Stimulated activated CD8-positive, alpha-beta memory T cell treated with anti-CD3 and anti-CD28 coated beads, Interleukin-15, amount 100 ng/mL, for 24 hours (primary cell): Measurements from ENCODE around the gene TTLL12.

ENCODE experiments used
- DNase-seq: peaks from one replicate; pipeline ENCODE4 v3.0.0-alpha.2; 2020; ENCODE audit warnings: low read depth

Gene TTLL12

DNA sequence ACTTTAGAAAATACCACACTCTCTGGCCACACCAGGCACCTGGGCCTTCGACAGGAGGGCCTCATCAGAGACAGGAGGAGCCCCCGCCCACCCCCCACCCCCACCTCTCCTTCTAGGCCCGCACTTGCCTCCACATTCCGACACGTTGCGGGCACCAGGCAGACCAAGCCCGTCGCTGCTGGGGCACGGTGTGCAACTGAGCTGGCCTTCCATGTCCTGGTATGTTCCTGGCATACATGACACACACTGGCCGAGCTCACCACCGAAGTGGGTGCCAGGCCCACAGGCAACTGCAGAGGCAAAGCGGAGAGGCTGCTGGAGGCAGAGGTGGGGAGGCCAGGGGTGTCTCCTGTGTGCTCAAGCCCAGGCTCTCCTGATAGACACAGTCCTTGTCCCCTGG, 27.0 kb upstream of the TTLL12 start:
- no peak for DNase-seq

DNA sequence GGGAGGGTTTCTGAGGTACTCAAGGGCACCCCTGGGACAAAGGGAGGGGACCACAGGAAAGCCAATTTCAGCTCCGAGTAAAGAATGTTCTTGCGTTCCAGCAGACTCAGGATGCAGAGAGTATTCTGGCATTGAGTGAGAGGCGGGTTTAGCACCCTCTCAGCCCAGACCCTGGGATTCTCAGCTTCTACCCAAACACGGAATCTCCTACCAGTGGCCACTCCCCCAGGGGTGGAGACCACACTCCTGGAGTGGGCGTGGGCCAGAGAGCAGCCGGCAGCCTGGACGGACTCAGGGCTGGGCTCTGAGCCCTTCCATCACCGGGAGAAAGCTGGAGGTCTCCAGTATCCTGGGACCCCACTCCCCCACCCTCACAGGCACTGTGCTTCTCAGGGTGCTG, 26.1 kb upstream of the TTLL12 start:
- DNase-seq, result no peak

DNA sequence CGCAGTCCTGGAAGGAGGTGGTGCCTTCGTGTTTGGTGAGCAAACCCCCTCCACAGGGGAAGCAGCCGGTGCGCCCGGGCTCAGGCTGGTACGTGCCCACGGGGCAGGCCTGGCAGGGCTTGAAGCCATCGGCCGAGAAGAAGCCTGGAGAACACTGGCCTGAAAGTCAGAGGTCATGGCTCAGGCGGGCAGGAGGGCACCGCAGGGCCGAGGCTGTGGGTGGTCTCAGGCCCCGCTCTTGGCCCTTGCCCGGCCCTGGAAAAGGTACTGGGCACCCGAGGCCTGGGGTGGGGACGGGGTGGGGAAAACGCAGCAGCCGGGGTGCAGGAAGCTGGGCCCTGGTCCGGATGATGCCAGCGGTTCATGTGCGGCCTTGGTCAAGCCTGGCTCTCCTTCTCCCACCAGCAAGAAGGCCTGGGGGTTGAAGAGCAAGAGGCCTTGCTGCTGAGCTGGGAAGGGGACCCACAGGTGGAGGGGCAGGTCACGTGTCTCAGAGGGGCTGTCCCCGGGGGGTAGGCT, 25.6 kb upstream of the TTLL12 start:
- DNase-seq, result no peak

DNA sequence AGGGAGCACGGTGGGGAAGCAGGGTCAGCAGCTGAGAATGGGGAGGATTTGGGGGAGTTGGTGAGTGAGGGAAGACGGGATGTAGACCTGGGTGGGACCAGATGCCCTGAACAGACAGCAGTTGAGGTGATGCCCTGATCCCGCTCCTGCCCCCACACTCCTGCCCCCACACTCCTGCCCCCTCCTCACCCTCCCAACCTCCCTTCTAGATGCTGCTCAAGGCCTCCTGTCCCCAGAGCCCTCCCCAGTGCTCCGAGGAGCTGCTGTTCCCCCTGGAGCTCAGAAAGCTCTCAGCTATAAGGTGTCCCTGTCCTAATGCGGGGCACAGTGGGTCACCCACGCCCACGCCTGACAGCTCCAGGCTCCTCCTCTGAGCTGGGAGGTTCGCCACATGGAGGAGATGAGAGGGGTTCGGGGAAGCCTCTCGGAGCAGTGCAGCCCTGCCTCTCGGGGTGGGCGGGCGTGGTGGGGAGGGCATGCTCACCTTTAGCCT, 25.1 kb upstream of the TTLL12 start:
- no peak for DNase-seq

DNA sequence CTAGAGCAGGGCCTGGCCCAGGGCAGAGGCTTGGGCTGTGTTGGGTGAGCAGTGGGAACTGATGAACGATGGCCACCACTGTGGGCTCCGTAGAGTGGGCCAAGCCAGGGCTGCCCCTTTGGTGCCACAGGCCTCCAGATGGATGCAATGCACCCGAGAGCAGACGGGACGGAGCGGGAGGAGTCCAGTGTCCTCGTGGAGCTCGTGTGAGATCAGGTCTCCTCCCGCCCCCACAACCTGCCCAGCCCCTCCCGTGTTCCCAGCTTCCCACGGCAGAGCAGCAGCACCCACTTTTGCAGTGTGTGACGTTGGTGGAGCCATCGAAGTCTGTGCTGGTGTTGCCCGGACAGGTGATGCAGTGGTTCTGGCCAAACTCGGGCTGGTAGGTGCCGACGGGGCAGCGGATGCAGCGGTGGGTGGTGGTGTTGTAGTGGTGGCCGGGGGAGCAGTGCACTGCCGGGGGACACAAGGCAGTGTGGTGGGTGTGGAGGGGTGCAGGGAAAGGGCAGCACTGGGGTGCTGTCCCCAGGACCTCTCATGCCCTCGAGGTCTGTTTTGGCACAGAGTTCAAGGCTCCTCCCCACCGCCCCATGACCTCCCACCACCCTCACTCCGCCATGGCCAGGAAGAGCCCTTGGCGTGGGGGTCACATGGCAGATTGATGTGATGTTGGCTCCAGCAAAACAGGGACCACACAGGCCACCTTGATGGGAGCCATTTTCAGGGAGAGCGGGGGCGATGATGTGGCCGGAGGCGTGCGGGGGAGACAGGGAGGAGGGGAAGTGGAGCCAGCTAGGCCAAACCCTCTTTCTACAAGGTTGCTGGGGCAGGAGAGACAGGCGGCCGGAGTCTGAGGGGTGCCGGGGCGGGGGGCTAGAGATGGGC, 23.9 kb upstream of the TTLL12 start:
- DNase-seq, result no peak

DNA sequence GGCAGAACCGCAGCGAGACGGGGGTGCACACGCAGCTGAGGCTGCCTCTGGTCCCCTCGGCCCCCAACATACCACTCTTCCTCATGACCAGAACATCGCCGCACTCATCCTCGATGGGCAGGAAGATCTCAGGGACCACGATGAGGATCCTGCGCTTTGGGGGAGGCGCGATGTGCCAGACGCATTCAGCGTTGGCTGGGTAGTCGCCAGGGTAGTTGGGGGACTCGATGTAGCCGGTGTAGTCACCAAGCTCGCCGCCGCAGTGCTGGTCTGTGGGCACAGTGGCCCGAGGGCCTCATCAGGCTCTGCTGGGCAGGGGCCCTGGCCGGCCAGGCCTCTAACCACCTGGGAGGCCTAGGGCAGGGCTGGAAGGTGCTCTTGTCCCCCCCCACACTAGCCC, 23.0 kb upstream of the TTLL12 start:
- DNase-seq, result no peak

DNA sequence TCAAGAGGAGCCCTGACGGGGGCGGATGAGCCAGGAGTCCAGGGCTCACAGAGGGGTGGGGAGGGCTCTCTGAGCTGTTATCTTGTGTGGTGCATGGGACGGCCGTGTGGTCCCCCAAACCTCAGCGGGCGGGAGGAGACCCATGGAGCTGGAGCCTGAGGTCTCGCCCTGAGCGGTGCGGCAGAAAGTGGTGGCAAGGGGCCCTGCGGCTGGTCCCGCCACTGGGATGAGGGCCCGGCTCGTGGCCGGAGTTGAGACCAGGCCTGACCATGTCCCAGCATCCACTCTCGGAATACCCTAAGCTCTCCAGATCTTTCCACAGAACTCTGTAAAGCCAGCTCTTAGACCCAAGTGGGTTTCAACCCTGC, 22.6 kb upstream of the TTLL12 start:
- no peak for DNase-seq

DNA sequence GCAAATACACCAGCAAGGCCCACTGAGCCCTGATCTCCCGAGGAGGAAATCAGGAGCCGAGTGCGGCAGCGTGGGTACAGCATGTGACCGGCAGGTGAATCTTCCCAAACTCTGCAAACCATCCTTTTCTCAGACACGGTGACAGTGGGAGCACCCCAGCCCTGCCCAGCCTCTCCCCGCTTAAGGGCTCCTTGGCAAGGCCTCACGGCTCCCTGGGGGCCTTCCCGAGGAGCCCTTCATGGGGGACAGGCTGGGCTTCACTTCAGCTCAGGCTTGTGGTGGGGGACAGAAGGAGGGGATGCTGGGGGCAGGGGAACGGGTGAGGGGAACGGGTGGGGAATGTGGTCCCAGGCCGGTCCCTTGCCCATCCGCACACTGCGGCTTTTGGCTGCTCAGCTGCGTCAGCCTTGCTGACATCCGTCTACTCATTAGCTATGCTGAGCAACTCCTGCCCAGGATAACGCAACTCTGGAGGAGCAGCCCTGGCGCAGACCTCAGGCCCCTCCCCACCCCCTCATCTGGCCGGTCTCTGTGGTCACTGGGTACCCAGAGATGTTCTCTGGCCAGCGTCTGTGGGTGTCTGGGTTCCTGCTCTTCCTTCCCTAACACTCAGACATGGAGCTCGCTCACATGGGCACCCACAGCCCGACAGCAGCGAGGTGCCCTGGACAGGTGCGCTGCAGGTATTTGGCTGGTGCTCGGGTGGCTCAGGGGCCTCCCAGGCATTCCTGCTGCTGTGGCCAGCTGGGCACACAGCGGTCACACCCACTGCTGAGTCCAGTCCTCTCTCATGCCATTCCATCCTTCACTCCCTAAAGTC, 22.0 kb upstream of the TTLL12 start:
- DNase-seq, result no peak

DNA sequence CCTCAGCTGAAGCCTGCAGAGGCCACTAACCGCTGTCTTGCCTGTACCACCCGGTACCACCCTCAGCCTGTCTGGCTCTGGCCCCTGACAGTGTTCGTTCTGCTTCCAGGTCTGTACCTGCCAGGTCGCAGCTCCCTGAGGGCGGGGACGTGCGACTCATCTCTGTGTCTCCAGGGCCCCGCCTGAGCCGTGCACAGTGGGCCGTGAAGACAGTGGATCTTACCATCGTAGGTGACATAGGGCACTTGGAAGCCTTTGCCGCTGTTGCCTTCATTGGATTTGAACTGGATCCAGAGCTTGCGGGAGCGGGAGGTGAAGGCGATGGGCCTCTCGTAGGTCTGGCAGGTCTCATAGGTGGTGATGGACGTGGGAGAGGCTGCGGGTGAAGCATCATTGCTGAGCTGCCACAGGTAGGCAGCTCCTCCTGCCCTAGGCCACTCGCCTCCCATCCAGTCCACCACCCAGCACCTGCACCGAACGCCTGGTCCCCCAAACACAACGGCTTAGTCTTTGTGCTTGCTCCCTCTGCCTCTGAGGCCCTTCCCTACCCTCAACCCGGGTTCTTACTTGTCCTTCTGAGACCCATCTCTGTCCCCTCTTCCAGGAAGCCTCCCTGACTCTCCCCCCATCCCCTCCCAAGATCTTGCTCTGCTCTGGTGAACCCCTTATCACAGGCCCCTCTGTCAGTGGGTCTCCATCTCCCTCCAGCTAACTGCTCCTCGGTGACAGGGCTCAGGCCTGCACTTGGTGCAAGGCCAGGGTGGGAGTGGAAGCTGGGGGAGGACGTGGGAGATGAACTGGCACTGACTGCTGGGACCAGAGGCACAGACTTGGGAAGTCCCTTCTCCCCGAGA, 21.1 kb upstream of the TTLL12 start:
- DNase-seq, result no peak

DNA sequence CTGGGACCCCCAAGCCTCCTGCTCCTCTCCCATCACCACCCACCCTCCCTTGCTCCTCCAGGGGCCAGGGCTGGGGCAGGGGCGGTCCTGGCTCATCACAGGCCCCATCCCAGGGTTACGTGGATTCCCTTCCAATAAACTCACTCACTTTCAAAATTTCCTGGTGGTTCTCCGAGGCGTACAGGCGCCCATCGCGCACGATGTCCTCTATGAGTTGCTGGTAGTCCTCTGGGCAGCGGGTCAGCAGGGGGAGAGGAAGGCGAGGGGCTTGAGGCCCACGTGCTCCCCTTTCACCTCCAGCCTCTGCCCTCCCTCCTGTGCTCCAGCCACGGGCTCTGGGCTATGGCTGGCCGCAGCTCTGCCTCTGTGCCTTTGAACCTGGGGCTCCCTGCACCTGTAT, 20.5 kb upstream of the TTLL12 start:
- no peak for DNase-seq

DNA sequence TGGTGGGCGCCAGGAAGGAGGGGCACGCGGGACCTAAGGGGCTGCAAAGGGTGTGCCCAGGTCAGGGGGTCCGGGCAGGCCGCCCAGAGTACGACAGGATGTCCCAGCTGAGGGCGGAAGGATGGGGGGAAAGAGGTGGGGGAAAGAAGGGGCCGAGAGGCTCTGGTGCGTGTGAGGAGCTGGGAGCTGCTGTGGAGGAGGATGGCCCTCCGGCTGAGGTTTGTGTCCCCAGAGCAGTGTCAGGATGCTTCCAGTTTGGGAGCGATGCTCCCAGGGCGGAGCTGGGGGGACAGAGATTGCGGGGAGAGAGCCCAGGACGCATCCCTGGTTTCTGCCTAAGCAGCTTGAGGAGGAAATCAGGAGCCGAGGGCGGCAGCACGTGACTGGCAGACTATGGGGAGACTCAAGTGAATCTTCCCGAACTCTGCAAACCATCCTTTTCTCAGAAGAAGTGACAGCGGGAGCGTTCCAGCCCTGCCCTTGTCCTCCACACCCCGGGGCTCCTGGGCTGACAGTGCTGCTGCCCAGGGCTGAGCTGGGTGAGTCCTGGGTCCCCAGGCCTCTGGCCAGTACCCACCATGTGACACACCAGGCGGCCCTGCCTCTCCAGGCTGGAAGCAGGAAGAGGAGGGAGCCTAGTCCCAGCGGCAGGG, 19.7 kb upstream of the TTLL12 start:
- DNase-seq, result no peak

DNA sequence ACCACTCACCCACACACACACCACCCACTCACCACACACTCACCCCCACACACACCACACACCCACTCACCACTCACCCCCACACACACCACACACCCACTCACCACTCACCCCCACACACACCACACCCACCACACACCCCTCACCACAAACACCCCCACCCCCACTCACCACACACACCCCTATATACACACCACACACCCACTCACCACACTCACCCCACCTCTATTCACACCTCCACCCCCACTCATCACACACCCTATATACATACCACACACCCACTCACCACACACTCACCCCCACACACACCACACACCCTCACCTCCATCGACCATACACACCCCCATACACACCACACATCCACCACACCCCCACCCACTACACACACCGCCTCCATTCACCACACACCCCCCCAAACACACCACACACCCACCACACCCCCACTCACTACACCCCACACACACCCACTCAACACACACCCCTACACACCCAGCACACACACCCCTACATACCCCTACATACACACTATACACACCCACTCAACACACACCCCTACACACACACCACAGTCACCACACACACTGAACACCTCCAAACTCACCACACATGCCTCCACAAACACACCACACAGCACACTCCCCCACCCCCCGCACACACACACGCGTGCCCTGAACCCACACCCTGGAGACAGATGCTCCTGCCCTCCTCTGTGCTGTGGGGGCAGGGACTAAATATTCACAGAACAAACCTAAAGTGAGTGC, 19.0 kb upstream of the TTLL12 start:
- no peak for DNase-seq

DNA sequence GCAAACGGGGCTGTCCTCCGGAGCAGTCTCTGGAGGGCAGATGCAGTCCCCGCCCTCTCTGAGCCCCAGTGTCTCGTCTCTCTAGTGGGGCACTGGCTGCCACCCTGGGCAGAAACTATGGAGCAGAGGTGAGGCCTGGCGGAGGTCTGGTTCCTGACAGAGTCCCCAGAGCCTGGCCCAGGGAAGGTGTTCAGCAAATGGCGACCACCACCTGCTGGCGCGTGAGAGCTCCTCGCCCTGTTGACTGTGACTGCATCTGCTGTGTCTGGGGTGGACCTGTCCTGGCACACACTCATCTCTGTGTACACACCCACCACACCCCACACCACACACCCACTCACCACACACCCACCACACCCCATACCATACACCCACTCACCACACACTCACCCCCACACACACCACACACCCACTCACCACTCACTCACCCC, 18.3 kb upstream of the TTLL12 start:
- DNase-seq, result no peak

DNA sequence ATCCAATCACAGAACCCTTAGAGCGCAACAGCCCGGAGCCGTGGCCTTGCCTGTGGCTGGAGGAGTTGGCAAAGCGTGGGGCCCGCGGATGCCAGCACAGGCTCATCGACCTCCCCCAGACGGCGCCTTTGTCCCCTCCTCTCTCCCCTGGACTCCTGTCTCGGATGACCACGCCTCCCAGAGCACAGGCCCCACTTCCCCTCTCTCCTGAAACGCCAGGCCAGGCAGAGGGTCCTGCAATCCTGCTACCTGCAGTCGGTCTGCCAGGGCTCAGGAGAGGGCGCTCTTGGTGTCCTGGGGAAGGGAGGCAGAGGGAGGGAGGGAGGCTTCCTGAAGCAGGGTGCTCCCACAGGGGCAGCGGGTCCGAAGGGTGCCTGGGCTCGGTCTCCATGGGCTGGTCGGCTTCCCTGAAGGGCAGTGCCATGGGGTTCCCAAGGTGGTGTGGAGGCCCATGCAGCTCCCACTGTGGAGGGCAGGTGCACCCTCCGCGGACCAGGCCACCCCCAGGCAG, 16.6 kb upstream of the TTLL12 start:
- no peak for DNase-seq

DNA sequence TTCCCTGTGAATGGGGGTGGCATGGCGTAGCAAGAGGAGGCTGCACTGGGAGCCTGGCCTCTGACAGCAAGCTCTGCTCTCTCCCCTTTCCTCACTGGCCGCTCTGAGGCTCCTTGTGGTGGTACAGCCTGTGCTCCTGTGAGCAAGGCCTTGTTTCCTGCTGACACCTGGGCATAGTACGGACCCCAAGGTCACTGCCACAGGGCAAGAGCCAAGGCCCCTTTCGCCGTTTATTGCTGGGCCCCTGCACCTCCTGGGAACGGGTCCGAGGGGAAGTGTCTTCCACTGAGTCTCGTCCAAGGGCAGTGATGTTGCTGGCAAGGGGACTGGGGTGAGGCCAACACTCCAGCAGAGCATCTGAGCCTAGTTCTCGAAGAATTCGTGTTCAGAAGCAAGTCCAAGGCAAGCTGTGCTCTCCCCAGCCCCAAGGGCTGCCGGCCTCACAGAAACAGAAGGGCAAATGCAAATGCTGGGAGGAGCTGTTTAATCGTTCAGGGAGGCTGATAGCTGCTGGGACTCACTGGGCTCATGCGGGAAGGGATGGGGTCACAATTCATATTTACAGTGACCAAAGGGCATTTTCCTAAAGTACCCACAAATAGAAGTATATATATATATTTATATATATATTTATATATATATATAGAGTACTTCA, 15.9 kb upstream of the TTLL12 start:
- DNase-seq, result no peak

DNA sequence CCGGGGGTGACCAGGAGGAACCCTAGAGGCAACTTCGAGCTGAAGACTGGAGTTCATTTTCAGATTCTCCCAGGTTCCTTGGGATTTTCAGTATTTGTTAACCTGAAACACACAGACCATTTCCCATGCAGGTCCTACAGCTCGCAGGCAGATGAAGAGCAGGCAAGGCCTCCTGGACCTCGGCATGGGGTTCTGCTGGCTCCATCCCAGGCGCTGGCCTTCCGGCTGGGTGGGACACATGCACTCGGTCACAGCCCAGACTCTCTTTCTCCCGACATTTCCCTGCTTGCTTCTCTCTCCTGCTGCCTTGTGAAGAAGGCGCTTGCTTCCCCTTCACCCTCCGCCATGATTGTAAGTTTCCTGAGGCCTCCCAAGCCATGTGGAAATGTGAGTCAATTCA, 15.4 kb upstream of the TTLL12 start:
- DNase-seq, result no peak

DNA sequence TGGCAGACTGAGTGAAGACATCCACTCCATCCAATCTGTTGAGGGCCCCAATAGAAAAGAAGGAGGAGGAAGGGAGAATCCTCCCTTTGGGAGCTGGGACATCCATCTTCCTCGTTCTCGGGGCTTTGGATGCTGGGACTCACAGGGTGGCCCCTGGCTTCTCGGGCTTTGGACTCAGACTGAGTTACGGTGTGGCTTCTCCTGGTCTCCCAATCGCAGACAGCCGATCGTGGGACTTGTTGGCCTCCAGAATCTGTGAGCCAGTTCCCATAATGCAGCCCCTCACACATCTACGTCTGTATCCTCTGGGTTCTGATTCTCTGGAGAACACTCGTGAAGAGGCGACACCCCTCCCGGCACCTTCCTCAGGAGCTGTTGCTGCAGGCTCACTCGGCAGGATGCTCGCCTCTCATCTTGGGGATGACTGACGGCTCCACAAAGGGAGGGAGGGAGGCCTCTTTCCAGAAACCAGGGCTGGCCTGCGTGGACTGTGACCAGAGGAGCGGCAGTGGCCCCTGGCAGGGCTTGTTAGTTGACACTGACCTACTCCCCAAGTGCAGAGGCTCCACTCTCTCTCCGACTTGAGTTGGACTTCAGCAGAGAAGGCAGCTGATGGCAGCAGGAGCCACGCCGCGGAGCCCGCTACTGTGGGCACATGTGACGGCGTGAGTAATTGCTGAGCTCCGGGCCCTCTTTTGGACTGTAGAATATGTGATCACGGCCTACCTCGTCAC, 14.7 kb upstream of the TTLL12 start:
- DNase-seq, result no peak

DNA sequence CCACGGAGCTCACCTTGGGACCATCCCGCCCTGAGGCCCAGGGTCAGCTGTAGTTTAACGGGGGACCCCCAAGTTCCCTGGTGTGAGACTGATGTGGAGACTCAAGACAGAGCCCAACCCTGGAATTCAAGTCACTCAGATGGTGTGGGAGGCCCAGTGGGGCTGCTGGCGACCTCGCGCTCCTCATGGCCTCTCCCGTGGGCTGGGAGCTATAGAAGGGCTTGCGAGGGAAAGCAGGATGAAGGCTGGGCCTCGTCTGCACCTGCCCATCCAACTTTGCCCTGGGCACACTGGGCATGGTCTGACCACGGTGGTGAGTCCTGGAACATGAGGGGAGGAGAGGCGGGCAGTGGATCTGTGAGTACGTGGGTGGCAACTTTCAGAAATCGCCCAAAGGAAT, 13.6 kb upstream of the TTLL12 start:
- DNase-seq, result no peak

DNA sequence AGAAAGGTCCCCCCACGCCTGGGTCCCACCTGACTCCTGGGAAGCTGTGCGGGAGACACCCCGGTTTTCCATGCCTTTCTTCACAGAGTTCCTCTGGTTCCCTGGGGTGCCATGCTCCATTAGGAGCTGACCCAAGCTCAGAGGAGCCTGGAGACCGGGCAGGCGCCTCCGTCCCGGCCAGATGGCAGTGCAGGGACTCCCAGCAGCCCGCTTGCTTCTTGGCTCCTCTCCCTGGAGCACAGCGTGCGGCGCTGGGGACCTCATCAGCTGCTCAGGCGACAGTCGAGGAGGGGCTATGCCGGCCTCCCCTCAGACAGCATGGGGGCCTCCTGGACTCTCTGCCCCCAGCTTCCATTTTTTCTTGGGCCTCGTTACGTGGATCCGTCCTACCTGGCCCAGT, 13.1 kb upstream of the TTLL12 start:
- DNase-seq, result no peak
